PC-9 (cell line): ENCODE results near the gene PER3. TPM values are rescaled to one million over a fixed set of nuclear protein-coding genes. Genes with fewer than 3 reads are reported as not detected.

Source experiments
- BruUV-seq: library from RNA; stranded (reverse); fragments of 400-500 nt; replicated peaks from 2 replicates; lab custom pipeline; 2021; lab: Mats Ljungman, UMichigan
- CTCF ChIA-PET: fragments of 300-600 bp; sonication (Branson Sonifier 250); formaldehyde crosslinking; loops from one replicate; lab custom pipeline; 2022; ENCODE audit warnings: antibody characterized with exemption; lab: Charles Lee
- POLR2A ChIA-PET: fragments of 300-600 bp; sonication (Branson Sonifier 250); formaldehyde crosslinking; loops from one replicate; lab custom pipeline; 2022; ENCODE audit warnings: antibody characterized with exemption; ENCODE audit not compliant: unreplicated experiment; lab: Charles Lee
- DNase-seq, 2 experiments: peaks; one replicate each; pipeline versions ENCODE4 v3.0.0 to v3.0.0-alpha.2; 2015 to 2022; ENCODE audit warnings: mixed read lengths in 1 of 2
- H2AFZ ChIP-seq: fragments of 200-600 bp; sonication (generic); 2 replicates; pipeline ENCODE4 v1.8.1; 2017; ENCODE audit warnings: antibody characterized with exemption
- H3F3A ChIP-seq: fragments of 200-600 bp; sonication (generic); 2 replicates; pipeline ENCODE4 v1.8.1; 2017; ENCODE audit warnings: antibody characterized with exemption, mild to moderate bottlenecking, low read depth; ENCODE audit not compliant: insufficient read depth
- H3K27ac ChIP-seq: fragments of 200-600 bp; sonication (generic); 2 replicates; pipeline ENCODE4 v1.6.1; 2016; ENCODE audit warnings: mixed run types
- H3K27me3 ChIP-seq: fragments of 200-600 bp; sonication (generic); 2 replicates; pipeline ENCODE4 v1.6.1; 2016; ENCODE audit warnings: low read depth, mixed run types; ENCODE audit not compliant: insufficient read depth
- H3K36me3 ChIP-seq: fragments of 200-600 bp; sonication (generic); 2 replicates; pipeline ENCODE4 v1.6.1; 2016; ENCODE audit warnings: low read depth, mixed run types
- H3K4me1 ChIP-seq: fragments of 200-600 bp; sonication (generic); replicated peaks from 2 replicates; pipeline ENCODE4 v1.6.1; 2016; ENCODE audit warnings: mixed run types; ENCODE audit not compliant: insufficient read depth
- H3K4me2 ChIP-seq: fragments of 200-600 bp; sonication (generic); 2 replicates; pipeline ENCODE4 v1.6.1; 2017; ENCODE audit warnings: mixed run types
- H3K4me3 ChIP-seq: fragments of 200-600 bp; sonication (generic); 2 replicates; pipeline ENCODE4 v1.6.1; 2016; ENCODE audit warnings: mixed run types
- H3K79me2 ChIP-seq: fragments of 200-600 bp; sonication (generic); 2 replicates; pipeline ENCODE4 v1.6.1; 2017; ENCODE audit warnings: low read depth, mixed run types
- H3K9me2 ChIP-seq: fragments of 200-600 bp; sonication (generic); 2 replicates; pipeline ENCODE4 v1.8.1; 2017; ENCODE audit warnings: mild to moderate bottlenecking; ENCODE audit not compliant: insufficient read depth
- H3K9me3 ChIP-seq: fragments of 200-600 bp; sonication (generic); 2 replicates; pipeline ENCODE4 v1.8.1; 2016; ENCODE audit warnings: low read depth; ENCODE audit not compliant: insufficient read depth
- H4K20me1 ChIP-seq: fragments of 200-600 bp; sonication (generic); 2 replicates; pipeline ENCODE4 v1.8.1; 2017; ENCODE audit not compliant: insufficient read depth
- CTCF ChIP-seq: fragments of 200-600 bp; sonication (generic); conservative IDR thresholded peaks from 2 replicates; pipeline ENCODE4 v1.6.1; 2017; ENCODE audit warnings: mixed run types, antibody characterized with exemption, mild to moderate bottlenecking, moderate library complexity
- EZH2 ChIP-seq: fragments of 200-600 bp; sonication (generic); IDR thresholded peaks from 2 replicates; pipeline ENCODE4 v1.8.0; 2017; ENCODE audit warnings: antibody characterized with exemption, low read depth
- intact Hi-C: fragments of 100-400 bp; cut with micrococcal nuclease; formaldehyde crosslinking; loops from one replicate; pipeline ENCODE4 v1.10.0; 2022; ENCODE audit not compliant: unreplicated experiment
- total RNA-seq: library from RNA; stranded (reverse); gene quantifications from 2 replicates; pipeline ENCODE4 v1.2.3, GENCODE V29; 2021

PER3 gene
- total RNA-seq, 1 experiment from 2014 or later, result 25.1 TPM

GRCh38 chr1:7768583-7768982 lies 15.5 kb upstream of the PER3 start:
- Histone ChIP-seq H3K4me3 (no peak overlapping the region), H3K79me2 (peaks cover 20% of the 10 kb centered on the region), H3K27ac (no peak overlapping the region), H3K9me3 (no peaks in the 10 kb centered on the region), H3K27me3 (no peaks in the 10 kb centered on the region; the same call in 1 of the 2 replicates), H3K4me1 (peaks cover 12% of the 10 kb centered on the region; the same call in 1 of the 2 replicates), H3K9me2 (no peaks in the 10 kb centered on the region), H2AFZ (no peak overlapping the region), H4K20me1 (no peaks in the 10 kb centered on the region), H3K4me2 (no peak overlapping the region), H3K36me3 (no peaks in the 10 kb centered on the region), H3F3A (no peaks in the 10 kb centered on the region)
- intact Hi-C loops, result no loop called here
- BruUV-seq, result no TSS peak
- CTCF ChIA-PET, result no interaction called here
- POLR2A ChIA-PET, result no interaction called here
- DNase-seq, result no peak
- TF ChIP-seq EZH2 (no peak), CTCF (no peak)

GRCh38 chr1:7769673-7770412 lies 14.2 kb upstream of the PER3 start:
- H3K4me3 ChIP-seq, result no peak overlapping the region

GRCh38 chr1:7770669-7770996 lies 13.5 kb upstream of the PER3 start:
- peak overlapping the region; percentile 100 for H2AFZ ChIP-seq
- peak overlapping the region; percentile 97 for H3K4me2 ChIP-seq
- ChIA-PET CTCF (no interaction called here), POLR2A (no interaction called here)
- BruUV-seq, result TSS peak; percentile 47
- H3K4me3 ChIP-seq, result peak overlapping the region; percentile 88
- H3F3A ChIP-seq, result no peaks in the 10 kb centered on the region
- intact Hi-C loops, result no loop called here
- H4K20me1 ChIP-seq, result no peaks in the 10 kb centered on the region
- no peaks in the 10 kb centered on the region for H3K9me3 ChIP-seq
- no peak overlapping the region for H3K27ac ChIP-seq
- no peaks in the 10 kb centered on the region for H3K36me3 ChIP-seq
- H3K9me2 ChIP-seq, result no peaks in the 10 kb centered on the region
- H3K4me1 ChIP-seq, result peaks cover 12% of the 10 kb centered on the region; the same call in 1 of the 2 replicates
- peaks cover 20% of the 10 kb centered on the region for H3K79me2 ChIP-seq
- TF ChIP-seq CTCF (no peak), EZH2 (no peak)
- DNase-seq, result no peak
- no peaks in the 10 kb centered on the region for H3K27me3 ChIP-seq

More at GRCh38 chr1:7769673-7770412, 14.2 kb upstream of the PER3 start:
- DNase-seq, result no peak
- Histone ChIP-seq H3K36me3 (no peaks in the 10 kb centered on the region), H3K4me2 (peak overlapping the region; percentile 97; the same call in 1 of the 2 replicates), H3K9me2 (no peaks in the 10 kb centered on the region), H3F3A (no peaks in the 10 kb centered on the region), H3K27me3 (no peaks in the 10 kb centered on the region), H3K27ac (no peak overlapping the region), H4K20me1 (no peaks in the 10 kb centered on the region), H3K9me3 (no peaks in the 10 kb centered on the region), H2AFZ (no peak overlapping the region), H3K79me2 (peaks cover 20% of the 10 kb centered on the region), H3K4me1 (peaks cover 12% of the 10 kb centered on the region; the same call in 1 of the 2 replicates)
- POLR2A ChIA-PET, result no interaction called here
- intact Hi-C loops, result no loop called here
- CTCF ChIA-PET, result no interaction called here
- no TSS peak for BruUV-seq
- no peak for TF ChIP-seq EZH2
- no peak for TF ChIP-seq CTCF
